Right ventricle myocardium inferior (tissue), 1 donor: ENCODE data around the gene ZBTB1. TPM values are rescaled to one million over a fixed set of nuclear protein-coding genes. Genes with fewer than 3 reads are reported as not detected.

Experiments used
- total RNA-seq: library from RNA; stranded (reverse); fragmentation: NEBNext Ultra II Directional; extraction: Animal tissue kit (Norgen Biotek cat#: 25700); gene quantifications from one replicate; pipeline ENCODE4 v1.2.1, GENCODE V29; 2021
- donor health status: DM: no; HTN: yes; CAD: no; lungs with severe emphysema.

Gene ZBTB1
- total RNA-seq, 1 donor from 2014 or later: 22.3 TPM

Other genes starting within 250 kb of the ZBTB1 start
- 0.78 TPM for gene ESR2, start 210.4 kb upstream of the ZBTB1 start, total RNA-seq
- gene MTHFD1, start 116.4 kb upstream of the ZBTB1 start, total RNA-seq: 58.1 TPM
- 0.16 TPM for gene AKAP5, start 39.3 kb upstream of the ZBTB1 start, total RNA-seq
- 17.6 TPM for gene ZBTB25, start 932 bp upstream of the ZBTB1 start, total RNA-seq
- 15.2 TPM for gene HSPA2, start 36.0 kb downstream of the ZBTB1 start, total RNA-seq
- gene PPP1R36, start 45.2 kb downstream of the ZBTB1 start, total RNA-seq: not detected
- gene PLEKHG3, start 199.7 kb downstream of the ZBTB1 start, total RNA-seq: 19.6 TPM